IMR-90 (cell line): ENCODE results near the gene KBTBD4.

ENCODE experiments used
- FOS ChIP-seq: fragments of 150-350 bp; IDR thresholded peaks from 2 replicates; pipeline ENCODE4 v1.6.1; 2016; ENCODE audit warnings: low read depth, low read length
- POLR2A ChIP-seq: IDR thresholded peaks from 2 replicates; pipeline ENCODE4 v1.6.1; 2012; ENCODE audit warnings: mild to moderate bottlenecking, low read depth, low read length
- SMC3 ChIP-seq: fragments of 150-350 bp; IDR thresholded peaks from 2 replicates; pipeline ENCODE4 v1.6.1; 2016; ENCODE audit warnings: low read depth, mild to moderate bottlenecking, antibody characterized with exemption, low read length, moderate library complexity
- TF ChIP-seq, protein P1 (sequence below): conservative IDR thresholded peaks from 2 replicates; pipeline ENCODE4 v1.5.1; 2012; ENCODE audit warnings: mild to moderate bottlenecking, low read depth, low read length, improper control_type of control experiment

DNA sequence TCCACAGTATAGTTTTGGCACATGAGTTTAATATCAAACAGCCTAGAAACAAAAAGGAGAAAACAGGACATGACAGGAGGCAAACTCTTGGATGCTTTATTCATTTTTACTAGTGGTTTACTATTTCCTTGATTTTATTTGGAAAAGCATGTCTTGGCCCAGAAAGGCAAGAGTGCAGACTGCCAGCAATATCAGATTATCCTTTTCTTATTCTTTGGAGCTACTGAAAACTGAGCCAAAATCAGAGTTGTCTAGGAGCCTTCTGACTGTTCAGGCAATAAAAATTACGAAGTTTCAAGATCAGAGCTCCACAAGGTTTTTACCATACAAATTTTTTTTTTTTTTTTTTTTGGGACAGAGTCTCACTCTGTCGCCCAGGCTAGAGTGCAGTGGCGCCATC, 41.9 kb downstream of the KBTBD4 start:
- TF ChIP-seq POLR2A (no peak), FOS (no peak), SMC3 (no peak)
- TF ChIP-seq, protein P1, sequence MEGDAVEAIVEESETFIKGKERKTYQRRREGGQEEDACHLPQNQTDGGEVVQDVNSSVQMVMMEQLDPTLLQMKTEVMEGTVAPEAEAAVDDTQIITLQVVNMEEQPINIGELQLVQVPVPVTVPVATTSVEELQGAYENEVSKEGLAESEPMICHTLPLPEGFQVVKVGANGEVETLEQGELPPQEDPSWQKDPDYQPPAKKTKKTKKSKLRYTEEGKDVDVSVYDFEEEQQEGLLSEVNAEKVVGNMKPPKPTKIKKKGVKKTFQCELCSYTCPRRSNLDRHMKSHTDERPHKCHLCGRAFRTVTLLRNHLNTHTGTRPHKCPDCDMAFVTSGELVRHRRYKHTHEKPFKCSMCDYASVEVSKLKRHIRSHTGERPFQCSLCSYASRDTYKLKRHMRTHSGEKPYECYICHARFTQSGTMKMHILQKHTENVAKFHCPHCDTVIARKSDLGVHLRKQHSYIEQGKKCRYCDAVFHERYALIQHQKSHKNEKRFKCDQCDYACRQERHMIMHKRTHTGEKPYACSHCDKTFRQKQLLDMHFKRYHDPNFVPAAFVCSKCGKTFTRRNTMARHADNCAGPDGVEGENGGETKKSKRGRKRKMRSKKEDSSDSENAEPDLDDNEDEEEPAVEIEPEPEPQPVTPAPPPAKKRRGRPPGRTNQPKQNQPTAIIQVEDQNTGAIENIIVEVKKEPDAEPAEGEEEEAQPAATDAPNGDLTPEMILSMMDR, result no peak
